ENCODE data around the gene NR5A1.

- no peak for TF ChIP-seq EP300 (IDR thresholded peaks at IDR 0.05)
- TF ChIP-seq, protein P1, sequence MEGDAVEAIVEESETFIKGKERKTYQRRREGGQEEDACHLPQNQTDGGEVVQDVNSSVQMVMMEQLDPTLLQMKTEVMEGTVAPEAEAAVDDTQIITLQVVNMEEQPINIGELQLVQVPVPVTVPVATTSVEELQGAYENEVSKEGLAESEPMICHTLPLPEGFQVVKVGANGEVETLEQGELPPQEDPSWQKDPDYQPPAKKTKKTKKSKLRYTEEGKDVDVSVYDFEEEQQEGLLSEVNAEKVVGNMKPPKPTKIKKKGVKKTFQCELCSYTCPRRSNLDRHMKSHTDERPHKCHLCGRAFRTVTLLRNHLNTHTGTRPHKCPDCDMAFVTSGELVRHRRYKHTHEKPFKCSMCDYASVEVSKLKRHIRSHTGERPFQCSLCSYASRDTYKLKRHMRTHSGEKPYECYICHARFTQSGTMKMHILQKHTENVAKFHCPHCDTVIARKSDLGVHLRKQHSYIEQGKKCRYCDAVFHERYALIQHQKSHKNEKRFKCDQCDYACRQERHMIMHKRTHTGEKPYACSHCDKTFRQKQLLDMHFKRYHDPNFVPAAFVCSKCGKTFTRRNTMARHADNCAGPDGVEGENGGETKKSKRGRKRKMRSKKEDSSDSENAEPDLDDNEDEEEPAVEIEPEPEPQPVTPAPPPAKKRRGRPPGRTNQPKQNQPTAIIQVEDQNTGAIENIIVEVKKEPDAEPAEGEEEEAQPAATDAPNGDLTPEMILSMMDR (IDR thresholded peaks at IDR 0.05): no peak
Observed at GRCh38 chr9:124472770-124473169, 34.4 kb downstream of the NR5A1 start.

Measured in esophagus muscularis mucosa (tissue), 3 donors.